PFSK-1 (cell line): ENCODE measurements around the gene ARMC6.

ENCODE experiments used
- FOXP2 ChIP-seq: optimal IDR thresholded peaks from 2 replicates; pipeline ENCODE3; 2011; ENCODE audit warnings: borderline replicate concordance, control low read depth, inconsistent platforms; ENCODE audit not compliant: insufficient read depth; ENCODE audit errors: extremely low read length, extremely low read depth
- POLR2AphosphoS5 ChIP-seq: IDR thresholded peaks from 2 replicates; pipeline ENCODE4 v1.6.1; 2012; ENCODE audit warnings: low read depth, mild to moderate bottlenecking, control low read depth, low read length, moderate library complexity
- SIN3A ChIP-seq: IDR thresholded peaks from 2 replicates; pipeline ENCODE4 v1.6.1; 2012; ENCODE audit warnings: mild to moderate bottlenecking, low read length, moderate library complexity, borderline replicate concordance; ENCODE audit not compliant: insufficient read depth
- TAF1 ChIP-seq: IDR thresholded peaks from 2 replicates; pipeline ENCODE4 v1.6.1; 2012; ENCODE audit warnings: low read length, control low read depth, borderline replicate concordance; ENCODE audit not compliant: insufficient read depth
- TF ChIP-seq, protein P1 (sequence below), 2 experiments: IDR thresholded peaks; 2 replicates each; pipeline versions ENCODE4 v1.6.1 to v1.8.0; 2011 to 2012; ENCODE audit warnings: low read depth in 2 of 2, low read length in 2 of 2, control low read depth in 1 of 2, inconsistent platforms in 1 of 2, mild to moderate bottlenecking in 1 of 2, moderate library complexity in 1 of 2; ENCODE audit not compliant: insufficient read depth in 1 of 2

The ARMC6 gene

GRCh38 chr19:18993115-18993514 lies 40.3 kb upstream of the ARMC6 start:
- TF ChIP-seq, protein P1, sequence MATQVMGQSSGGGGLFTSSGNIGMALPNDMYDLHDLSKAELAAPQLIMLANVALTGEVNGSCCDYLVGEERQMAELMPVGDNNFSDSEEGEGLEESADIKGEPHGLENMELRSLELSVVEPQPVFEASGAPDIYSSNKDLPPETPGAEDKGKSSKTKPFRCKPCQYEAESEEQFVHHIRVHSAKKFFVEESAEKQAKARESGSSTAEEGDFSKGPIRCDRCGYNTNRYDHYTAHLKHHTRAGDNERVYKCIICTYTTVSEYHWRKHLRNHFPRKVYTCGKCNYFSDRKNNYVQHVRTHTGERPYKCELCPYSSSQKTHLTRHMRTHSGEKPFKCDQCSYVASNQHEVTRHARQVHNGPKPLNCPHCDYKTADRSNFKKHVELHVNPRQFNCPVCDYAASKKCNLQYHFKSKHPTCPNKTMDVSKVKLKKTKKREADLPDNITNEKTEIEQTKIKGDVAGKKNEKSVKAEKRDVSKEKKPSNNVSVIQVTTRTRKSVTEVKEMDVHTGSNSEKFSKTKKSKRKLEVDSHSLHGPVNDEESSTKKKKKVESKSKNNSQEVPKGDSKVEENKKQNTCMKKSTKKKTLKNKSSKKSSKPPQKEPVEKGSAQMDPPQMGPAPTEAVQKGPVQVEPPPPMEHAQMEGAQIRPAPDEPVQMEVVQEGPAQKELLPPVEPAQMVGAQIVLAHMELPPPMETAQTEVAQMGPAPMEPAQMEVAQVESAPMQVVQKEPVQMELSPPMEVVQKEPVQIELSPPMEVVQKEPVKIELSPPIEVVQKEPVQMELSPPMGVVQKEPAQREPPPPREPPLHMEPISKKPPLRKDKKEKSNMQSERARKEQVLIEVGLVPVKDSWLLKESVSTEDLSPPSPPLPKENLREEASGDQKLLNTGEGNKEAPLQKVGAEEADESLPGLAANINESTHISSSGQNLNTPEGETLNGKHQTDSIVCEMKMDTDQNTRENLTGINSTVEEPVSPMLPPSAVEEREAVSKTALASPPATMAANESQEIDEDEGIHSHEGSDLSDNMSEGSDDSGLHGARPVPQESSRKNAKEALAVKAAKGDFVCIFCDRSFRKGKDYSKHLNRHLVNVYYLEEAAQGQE (IDR thresholded peaks at IDR 0.05; ENCODE audit: insufficient read depth in 1 of 2, low read depth in 2 of 2, low read length in 2 of 2) = no peak
- TF ChIP-seq POLR2AphosphoS5 = no peak
- no peak for TF ChIP-seq TAF1
- no peak for TF ChIP-seq FOXP2
- TF ChIP-seq SIN3A = no peak

GRCh38 chr19:18995804-18996241 lies 37.6 kb upstream of the ARMC6 start:
- TF ChIP-seq SIN3A (no peak), FOXP2 (no peak), POLR2AphosphoS5 (no peak), TAF1 (no peak)
- TF ChIP-seq, protein P1 (IDR thresholded peaks at IDR 0.05; ENCODE audit: insufficient read depth in 1 of 2, low read depth in 2 of 2, low read length in 2 of 2) = no peak

DNA sequence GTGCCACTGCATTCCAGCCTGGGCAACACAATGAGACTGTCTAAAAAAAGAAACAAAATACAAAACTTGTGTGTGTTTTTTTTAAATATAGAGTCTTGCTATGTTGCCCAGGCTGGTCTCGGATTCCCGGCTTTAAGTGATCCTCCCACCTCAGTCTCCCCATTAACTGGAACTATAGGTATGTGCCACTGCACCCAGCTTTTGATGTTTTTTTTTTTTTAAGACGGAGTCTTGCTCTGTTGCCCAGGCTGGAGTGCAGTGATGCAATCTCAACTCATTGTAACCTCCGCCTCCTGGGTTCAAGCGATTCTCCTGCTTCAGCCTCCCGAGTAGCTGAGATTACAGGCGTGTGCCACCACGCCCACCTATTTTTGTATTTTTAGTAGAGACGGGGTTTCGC lies 37.1 kb upstream of the ARMC6 start:
- TF ChIP-seq SIN3A = no peak
- TF ChIP-seq FOXP2 = no peak
- TF ChIP-seq POLR2AphosphoS5 = no peak
- TF ChIP-seq, protein P1 (IDR thresholded peaks at IDR 0.05; ENCODE audit: insufficient read depth in 1 of 2, low read depth in 2 of 2, low read length in 2 of 2) = no peak
- no peak for TF ChIP-seq TAF1

- no peak for TF ChIP-seq TAF1
Observed at GRCh38 chr19:18996796-18997394, 36.5 kb upstream of the ARMC6 start.

DNA sequence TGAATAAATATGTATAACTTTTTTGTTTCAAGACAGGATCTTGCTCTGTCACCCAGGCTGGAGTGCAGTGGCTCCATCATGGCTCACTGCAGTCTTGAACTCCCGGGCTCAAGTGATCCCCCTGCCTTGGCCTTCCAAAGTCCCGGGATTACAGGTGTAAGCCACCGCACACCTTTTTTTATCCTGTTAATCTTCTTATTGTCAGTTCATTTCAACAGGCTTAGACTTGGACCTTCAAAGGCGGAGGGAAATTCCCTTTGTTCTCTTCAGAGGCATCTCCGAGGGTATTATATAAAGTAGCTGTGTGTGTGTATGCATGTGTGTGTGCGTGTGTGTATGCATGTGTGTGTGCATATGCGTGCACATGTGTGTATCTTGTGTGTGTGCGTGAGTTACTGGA lies 35.1 kb upstream of the ARMC6 start:
- TF ChIP-seq SIN3A = no peak
- TF ChIP-seq, protein P1 (IDR thresholded peaks at IDR 0.05; ENCODE audit: insufficient read depth in 1 of 2, low read depth in 2 of 2, low read length in 2 of 2) = no peak
- TF ChIP-seq FOXP2 = no peak
- no peak for TF ChIP-seq POLR2AphosphoS5
- TF ChIP-seq TAF1 = no peak
